ENCODE results near the gene OR8D2.

DNA sequence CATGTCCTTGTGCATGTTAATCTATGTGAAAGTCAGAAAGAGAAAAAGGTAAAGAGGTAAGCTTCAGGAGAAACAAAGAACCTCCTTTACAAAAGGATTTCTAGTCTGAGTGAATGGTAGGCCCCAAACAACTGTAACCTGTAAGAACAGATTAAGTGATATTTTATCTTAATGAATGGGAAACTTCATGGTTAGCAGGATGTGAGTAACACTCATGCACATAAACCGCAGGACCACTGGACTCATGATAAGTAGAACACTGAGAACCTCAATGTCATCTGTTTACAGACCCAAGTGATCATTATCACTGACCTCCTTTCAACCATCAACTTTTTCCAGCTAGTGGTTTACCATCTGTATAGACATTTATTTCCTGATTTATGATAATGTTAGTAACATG is 43.9 kb downstream of the OR8D2 start:
- TF ChIP-seq, protein P1, sequence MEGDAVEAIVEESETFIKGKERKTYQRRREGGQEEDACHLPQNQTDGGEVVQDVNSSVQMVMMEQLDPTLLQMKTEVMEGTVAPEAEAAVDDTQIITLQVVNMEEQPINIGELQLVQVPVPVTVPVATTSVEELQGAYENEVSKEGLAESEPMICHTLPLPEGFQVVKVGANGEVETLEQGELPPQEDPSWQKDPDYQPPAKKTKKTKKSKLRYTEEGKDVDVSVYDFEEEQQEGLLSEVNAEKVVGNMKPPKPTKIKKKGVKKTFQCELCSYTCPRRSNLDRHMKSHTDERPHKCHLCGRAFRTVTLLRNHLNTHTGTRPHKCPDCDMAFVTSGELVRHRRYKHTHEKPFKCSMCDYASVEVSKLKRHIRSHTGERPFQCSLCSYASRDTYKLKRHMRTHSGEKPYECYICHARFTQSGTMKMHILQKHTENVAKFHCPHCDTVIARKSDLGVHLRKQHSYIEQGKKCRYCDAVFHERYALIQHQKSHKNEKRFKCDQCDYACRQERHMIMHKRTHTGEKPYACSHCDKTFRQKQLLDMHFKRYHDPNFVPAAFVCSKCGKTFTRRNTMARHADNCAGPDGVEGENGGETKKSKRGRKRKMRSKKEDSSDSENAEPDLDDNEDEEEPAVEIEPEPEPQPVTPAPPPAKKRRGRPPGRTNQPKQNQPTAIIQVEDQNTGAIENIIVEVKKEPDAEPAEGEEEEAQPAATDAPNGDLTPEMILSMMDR (IDR thresholded peaks at IDR 0.05) = no peak
- no peak for TF ChIP-seq POLR2A (IDR thresholded peaks at IDR 0.05)
